Tibial artery (tissue), 4 donors: ENCODE measurements around the gene SC5D.

Experiments used
- DNase-seq, 2 donors: peaks; one replicate each; pipeline ENCODE4 v3.0.0-alpha.2; 2019
- H3K27ac ChIP-seq, 2 donors: fragments of 200-600 bp; sonication (generic) in 1 of 2; 1 replicate in 1 of 2; 2 replicates in 1 of 2; pipeline ENCODE4 v1.5.1; 2018 to 2019; ENCODE audit warnings: mild to moderate bottlenecking in 1 of 2
- H3K27me3 ChIP-seq, 2 donors: fragments of 200-600 bp; sonication (generic) in 1 of 2; one replicate each; pipeline versions ENCODE4 v1.5.1 to v1.6.0; 2016 to 2019
- H3K36me3 ChIP-seq, 3 donors: fragments of 200-600 bp; sonication (generic) in 2 of 3; one replicate each; pipeline ENCODE4 v1.5.1; 2016 to 2019; ENCODE audit warnings: mild to moderate bottlenecking in 2 of 3
- H3K4me1 ChIP-seq, 4 donors: fragments of 200-600 bp; sonication (generic) in 2 of 4; 1 replicate in 3 of 4; 2 replicates in 1 of 4; pipeline ENCODE4 v1.5.1; 2016 to 2019
- H3K4me3 ChIP-seq, 2 donors: fragments of 200-600 bp; sonication (generic) in 1 of 2; 1 replicate in 1 of 2; 2 replicates in 1 of 2; pipeline ENCODE4 v1.5.1; 2018 to 2019; ENCODE audit warnings: mild to moderate bottlenecking in 2 of 2
- H3K9me3 ChIP-seq, 3 donors: fragments of 200-600 bp; sonication (generic) in 1 of 3; one replicate each; pipeline ENCODE4 v1.5.1; 2016 to 2019
- intact Hi-C: fragments of 100-400 bp; cut with DNase I; formaldehyde crosslinking; loops from one replicate; pipeline ENCODE4 v1.15.0; 2023; ENCODE audit warnings: low total_unique reads
- TF ChIP-seq, protein P1 (sequence below), 2 experiments: fragments of 200-600 bp in 1 of 2; fragments of 450-650 bp in 1 of 2; IDR thresholded peaks; one replicate each; pipeline ENCODE4 v1.5.1; 2017 to 2019; ENCODE audit warnings: antibody characterized with exemption in 2 of 2, mild to moderate bottlenecking in 1 of 2, moderate library complexity in 1 of 2

SC5D gene

DNA sequence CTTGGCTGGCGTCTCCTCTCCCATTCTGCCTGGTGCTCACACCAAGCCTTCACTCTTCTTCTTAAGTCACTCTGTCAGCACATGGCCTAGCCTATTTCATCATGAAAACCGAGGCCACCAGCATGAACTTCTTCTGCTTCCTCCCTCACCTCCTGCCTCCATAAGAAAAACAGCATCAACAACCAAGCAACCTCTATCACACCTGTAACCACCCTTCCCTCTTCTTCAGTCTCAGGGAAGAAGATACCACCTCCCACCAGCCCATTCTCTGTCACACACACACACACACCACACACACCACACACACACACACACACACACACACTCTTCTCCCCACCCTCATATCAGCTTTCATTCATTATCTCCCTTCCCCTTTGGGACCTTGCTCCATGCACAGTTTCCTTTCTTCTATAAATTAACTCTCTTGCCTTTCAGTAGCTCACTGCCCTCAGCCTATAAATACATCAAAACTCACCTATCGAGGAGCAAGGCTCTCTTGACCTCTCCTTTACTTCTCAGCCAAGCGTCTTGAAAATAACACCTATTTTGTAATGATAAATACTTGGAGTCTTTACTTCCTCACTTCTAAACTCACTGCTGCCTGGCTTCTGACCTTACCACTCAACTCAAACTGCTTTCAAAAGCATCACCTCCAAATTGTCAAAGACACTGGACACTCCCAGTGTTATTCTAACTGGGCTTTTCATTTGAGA lies 36.6 kb downstream of the SC5D start:
- no peak for DNase-seq
- H3K36me3 ChIP-seq, result no peaks in the 10 kb centered on the region
- no peak overlapping the region for H3K27ac ChIP-seq
- intact Hi-C loops, result no loop called here
- no peaks in the 10 kb centered on the region for H3K4me1 ChIP-seq
- H3K4me3 ChIP-seq, result no peak overlapping the region
- H3K9me3 ChIP-seq, result no peaks in the 10 kb centered on the region
- peaks cover 0 to 20% of the 10 kb centered on the region in 2 donors for H3K27me3 ChIP-seq
- TF ChIP-seq, protein P1, sequence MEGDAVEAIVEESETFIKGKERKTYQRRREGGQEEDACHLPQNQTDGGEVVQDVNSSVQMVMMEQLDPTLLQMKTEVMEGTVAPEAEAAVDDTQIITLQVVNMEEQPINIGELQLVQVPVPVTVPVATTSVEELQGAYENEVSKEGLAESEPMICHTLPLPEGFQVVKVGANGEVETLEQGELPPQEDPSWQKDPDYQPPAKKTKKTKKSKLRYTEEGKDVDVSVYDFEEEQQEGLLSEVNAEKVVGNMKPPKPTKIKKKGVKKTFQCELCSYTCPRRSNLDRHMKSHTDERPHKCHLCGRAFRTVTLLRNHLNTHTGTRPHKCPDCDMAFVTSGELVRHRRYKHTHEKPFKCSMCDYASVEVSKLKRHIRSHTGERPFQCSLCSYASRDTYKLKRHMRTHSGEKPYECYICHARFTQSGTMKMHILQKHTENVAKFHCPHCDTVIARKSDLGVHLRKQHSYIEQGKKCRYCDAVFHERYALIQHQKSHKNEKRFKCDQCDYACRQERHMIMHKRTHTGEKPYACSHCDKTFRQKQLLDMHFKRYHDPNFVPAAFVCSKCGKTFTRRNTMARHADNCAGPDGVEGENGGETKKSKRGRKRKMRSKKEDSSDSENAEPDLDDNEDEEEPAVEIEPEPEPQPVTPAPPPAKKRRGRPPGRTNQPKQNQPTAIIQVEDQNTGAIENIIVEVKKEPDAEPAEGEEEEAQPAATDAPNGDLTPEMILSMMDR (IDR thresholded peaks at IDR 0.05), result no peak

DNA sequence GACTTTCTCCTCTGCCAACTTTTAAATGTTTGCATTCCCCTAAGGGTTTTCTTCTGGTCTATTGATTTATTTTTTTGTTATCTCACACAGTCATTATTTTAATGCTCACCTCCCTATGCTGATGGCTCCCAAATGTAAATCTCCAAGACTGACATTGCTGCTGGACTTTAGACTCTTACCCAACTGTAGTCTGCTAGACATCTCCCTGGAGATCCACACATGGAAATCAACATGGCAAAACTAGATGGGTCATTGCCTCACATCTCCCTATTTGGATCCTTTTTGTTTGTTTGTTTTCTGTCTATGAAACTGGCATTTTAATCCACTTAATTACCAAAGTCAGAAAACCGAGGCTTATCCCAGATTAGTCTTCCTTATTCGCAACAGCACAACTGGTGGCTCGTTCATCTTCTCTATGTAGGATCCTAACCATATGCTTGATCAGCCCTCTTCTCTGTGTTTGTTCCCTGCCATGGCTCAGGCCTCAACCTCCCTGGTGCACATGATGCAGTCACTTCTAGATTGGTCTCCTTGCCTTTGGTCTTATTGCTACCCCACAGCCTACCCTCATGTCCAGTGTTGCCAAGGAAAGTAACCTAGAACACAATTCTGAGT lies 37.3 kb downstream of the SC5D start:
- Histone ChIP-seq H3K27me3 (peaks cover 0 to 20% of the 10 kb centered on the region in 2 donors), H3K4me1 (no peaks in the 10 kb centered on the region), H3K36me3 (no peaks in the 10 kb centered on the region), H3K27ac (no peak overlapping the region), H3K9me3 (no peaks in the 10 kb centered on the region), H3K4me3 (no peak overlapping the region)
- TF ChIP-seq, protein P1 (IDR thresholded peaks at IDR 0.05), result no peak
- intact Hi-C loops, result no loop called here
- DNase-seq, result no peak

DNA sequence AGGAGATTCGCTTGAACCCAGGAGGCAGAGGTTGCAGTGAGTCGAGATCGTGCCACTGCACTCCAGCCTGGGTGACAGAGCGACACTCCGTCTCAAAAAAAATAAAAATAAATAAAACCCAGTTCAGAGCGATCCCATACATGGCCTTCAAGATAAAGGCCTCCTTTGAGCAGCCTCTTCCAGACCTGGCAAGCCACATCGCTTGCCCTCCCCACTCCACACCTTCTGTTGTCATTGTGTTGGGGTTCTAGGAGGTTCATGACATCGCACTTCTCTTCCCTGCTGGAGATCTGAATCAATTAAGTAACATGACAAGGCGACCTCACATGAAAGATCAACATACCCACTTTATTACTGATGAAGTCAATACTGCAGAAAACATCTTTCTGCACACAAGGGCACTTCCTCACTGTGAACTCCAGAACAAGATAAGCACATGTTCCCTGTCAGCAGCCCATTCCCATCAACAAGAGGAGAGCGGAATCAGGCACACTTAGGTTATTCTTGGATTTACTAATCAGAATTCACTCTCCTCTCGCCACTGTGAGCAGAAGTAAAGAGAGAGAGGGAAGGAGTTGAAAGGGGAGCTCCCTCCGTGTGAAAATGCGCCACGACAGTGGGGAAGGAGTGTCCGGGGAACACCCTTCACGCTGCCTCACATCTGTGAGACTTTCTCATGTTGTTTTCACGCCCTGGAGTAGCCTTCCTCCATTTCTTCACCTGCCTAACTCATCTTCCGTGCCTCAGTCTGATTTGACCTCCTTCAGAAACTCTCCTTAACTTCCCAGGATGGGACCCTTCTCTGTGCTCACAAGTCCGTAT lies 38.3 kb downstream of the SC5D start:
- Histone ChIP-seq H3K9me3 (no peaks in the 10 kb centered on the region), H3K27ac (no peak overlapping the region), H3K4me3 (no peak overlapping the region), H3K4me1 (no peaks in the 10 kb centered on the region), H3K36me3 (no peaks in the 10 kb centered on the region), H3K27me3 (peaks cover 0 to 20% of the 10 kb centered on the region in 2 donors)
- DNase-seq, result no peak
- intact Hi-C loops, result no loop called here
- TF ChIP-seq, protein P1 (IDR thresholded peaks at IDR 0.05), result no peak

DNA sequence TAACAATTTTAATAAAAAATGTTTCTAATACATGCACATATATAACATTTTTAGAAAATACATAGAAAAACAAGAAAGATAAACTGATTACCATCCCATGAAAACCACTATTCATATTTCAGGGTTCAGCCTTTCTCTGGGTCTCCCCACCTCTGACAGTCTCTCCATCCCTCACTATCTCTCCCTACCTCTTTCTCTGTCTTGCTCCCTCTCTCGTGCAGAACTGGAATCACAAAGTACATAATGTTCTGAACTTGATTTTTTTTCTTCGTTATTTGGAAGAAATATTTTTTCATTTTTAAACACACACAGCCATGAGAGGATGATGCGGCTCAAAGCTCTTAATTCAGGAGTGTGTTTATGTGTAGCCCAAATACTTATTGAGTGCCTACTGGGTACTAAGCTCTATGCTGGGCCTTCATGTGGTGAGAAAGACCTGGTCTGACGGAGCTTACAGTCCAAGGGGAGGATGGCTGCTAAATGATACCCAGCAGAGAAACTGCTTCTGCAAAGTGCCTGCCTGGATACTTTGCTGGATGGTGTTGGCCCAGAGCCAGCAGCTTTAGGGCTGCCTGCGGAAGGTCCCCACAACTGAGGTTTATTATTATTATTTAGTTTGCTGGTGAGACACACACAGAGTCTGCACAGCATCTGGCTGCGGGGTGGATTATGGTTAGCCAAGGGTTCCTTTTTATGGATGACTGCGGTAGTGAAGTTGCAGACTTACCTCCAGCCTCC lies 42.6 kb downstream of the SC5D start:
- Histone ChIP-seq H3K4me1 (peaks cover 0 to 3% (median 0%) of the 10 kb centered on the region in 4 donors), H3K9me3 (no peaks in the 10 kb centered on the region), H3K36me3 (no peaks in the 10 kb centered on the region), H3K27ac (no peak overlapping the region), H3K27me3 (peaks cover 0 to 19% of the 10 kb centered on the region in 2 donors), H3K4me3 (no peak overlapping the region)
- DNase-seq, result no peak
- TF ChIP-seq, protein P1 (IDR thresholded peaks at IDR 0.05), result peak in 1 of 2 experiments; percentile 5
- intact Hi-C loops, result no loop called here

DNA sequence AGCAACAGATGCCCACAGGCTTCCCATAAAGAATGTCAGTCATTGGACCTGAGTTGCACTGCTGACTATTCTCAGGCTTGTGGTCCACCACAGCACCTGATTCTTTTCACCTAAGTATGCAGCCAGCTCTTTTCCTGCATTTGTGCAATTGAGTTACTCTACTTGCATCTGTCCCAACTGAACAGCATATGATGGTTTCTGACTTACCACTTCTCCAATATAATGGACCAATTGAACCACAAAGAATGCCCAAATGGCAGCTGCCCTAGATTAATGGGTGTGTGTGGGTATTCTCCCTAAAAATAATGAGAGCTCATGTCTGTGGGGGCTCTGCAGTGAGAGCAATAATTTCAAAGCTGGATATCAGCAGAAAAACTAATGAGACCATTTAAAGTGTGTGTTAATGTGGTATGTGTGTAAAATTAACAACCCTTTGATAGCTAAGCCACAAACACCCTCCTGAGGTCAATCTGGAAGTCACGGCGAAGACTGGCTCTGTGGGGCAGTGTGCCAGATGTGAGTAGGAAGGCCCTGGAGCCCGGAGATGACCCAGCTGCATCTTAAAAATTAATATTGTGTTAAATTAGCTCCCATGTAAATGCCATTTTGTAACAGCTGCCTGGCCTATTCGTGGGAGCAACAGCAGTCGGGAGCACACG lies 43.8 kb downstream of the SC5D start:
- no peaks in the 10 kb centered on the region for H3K9me3 ChIP-seq
- TF ChIP-seq, protein P1 (IDR thresholded peaks at IDR 0.05), result no peak
- H3K36me3 ChIP-seq, result no peaks in the 10 kb centered on the region
- H3K27me3 ChIP-seq, result peaks cover 0 to 14% of the 10 kb centered on the region in 2 donors
- H3K4me1 ChIP-seq, result peaks cover 0 to 3% (median 0%) of the 10 kb centered on the region in 4 donors
- intact Hi-C loops, result no loop called here
- no peak overlapping the region for H3K4me3 ChIP-seq
- no peak overlapping the region for H3K27ac ChIP-seq
- no peak for DNase-seq
